ENCODE results near the gene UBE2I. TPM values are rescaled to one million over a fixed set of nuclear protein-coding genes. Genes with fewer than 3 reads are reported as not detected.

The UBE2I gene
- total RNA-seq, 2 experiments from 2014 or later: 245 to 254 TPM

- Mint-ChIP-seq H3K9me3 (no peaks in the 10 kb centered on the region), H3K27ac (no peak overlapping the region), H3K36me3 (ENCODE audit: low read depth) (peaks cover 49% of the 10 kb centered on the region), H3K27me3 (no peaks in the 10 kb centered on the region), H3K4me3 (no peak overlapping the region), H3K4me1 (ENCODE audit: low read depth) (peaks cover 2% of the 10 kb centered on the region)
- ChIA-PET CTCF (no interaction called here), POLR2A (interaction anchor here (1.0 to 1.6 kb wide), 2 partner anchors 13 to 18 kb away, joined by 4 read pairs; no protein-coding TSS in a partner anchor)
- no peak for ATAC-seq
- intact Hi-C loops (cut with micrococcal nuclease): no loop called here
- TF ChIP-seq CTCF (IDR thresholded peaks at IDR 0.05): no peak
- no peak for DNase-seq
Observed at GRCh38 chr16:1318268-1318545, 8.8 kb downstream of the UBE2I start.

GRCh38 chr16:1319041-1319440 is 9.6 kb downstream of the UBE2I start:
- no peak for TF ChIP-seq CTCF (IDR thresholded peaks at IDR 0.05)
- intact Hi-C loops (cut with micrococcal nuclease): no loop called here
- CTCF ChIA-PET: no interaction called here
- H3K27me3 Mint-ChIP-seq: no peaks in the 10 kb centered on the region
- H3K4me3 Mint-ChIP-seq: no peak overlapping the region
- POLR2A ChIA-PET: interaction anchor here (0.7 to 1.5 kb wide), 5 partner anchors 13 to 207 kb away, joined by 3 to 5 read pairs (median 4); no protein-coding TSS in a partner anchor
- peaks cover 2% of the 10 kb centered on the region for H3K4me1 Mint-ChIP-seq (ENCODE audit: low read depth)
- H3K36me3 Mint-ChIP-seq (ENCODE audit: low read depth): peaks cover 56% of the 10 kb centered on the region
- no peaks in the 10 kb centered on the region for H3K9me3 Mint-ChIP-seq
- DNase-seq (no peak), ATAC-seq (no peak)
- H3K27ac Mint-ChIP-seq: no peak overlapping the region

- Mint-ChIP-seq H3K27me3 (no peaks in the 10 kb centered on the region), H3K9me3 (no peaks in the 10 kb centered on the region), H3K4me1 (ENCODE audit: low read depth) (no peaks in the 10 kb centered on the region), H3K36me3 (ENCODE audit: low read depth) (peaks cover 56% of the 10 kb centered on the region), H3K4me3 (no peak overlapping the region), H3K27ac (no peak overlapping the region)
- ATAC-seq (no peak), DNase-seq (no peak)
- ChIA-PET POLR2A (interaction anchor here (0.6 to 1.5 kb wide), 3 partner anchors 9 to 47 kb away, joined by 3 to 5 read pairs (median 3); no protein-coding TSS in a partner anchor), CTCF (no interaction called here)
- intact Hi-C loops (cut with micrococcal nuclease): no loop called here
- no peak for TF ChIP-seq CTCF (IDR thresholded peaks at IDR 0.05)
Observed at GRCh38 chr16:1320097-1320496, 10.7 kb downstream of the UBE2I start.

- POLR2A ChIA-PET: interaction anchor here (0.6 kb wide), 2 partner anchors 10 to 43 kb away, joined by 3 read pairs; no protein-coding TSS in a partner anchor
Observed at GRCh38 chr16:1320658-1321240, 11.3 kb downstream of the UBE2I start.

GRCh38 chr16:1322407-1322806 is 13.0 kb downstream of the UBE2I start:
- no peaks in the 10 kb centered on the region for H3K27me3 Mint-ChIP-seq
- no peaks in the 10 kb centered on the region for H3K9me3 Mint-ChIP-seq
- intact Hi-C loops (cut with micrococcal nuclease): no loop called here
- no peaks in the 10 kb centered on the region for H3K4me1 Mint-ChIP-seq (ENCODE audit: low read depth)
- H3K27ac Mint-ChIP-seq: no peak overlapping the region
- H3K4me3 Mint-ChIP-seq: no peak overlapping the region
- CTCF ChIA-PET: no interaction called here
- H3K36me3 Mint-ChIP-seq (ENCODE audit: low read depth): peaks cover 39% of the 10 kb centered on the region
- POLR2A ChIA-PET: no interaction called here
- ATAC-seq (no peak), DNase-seq (no peak)
- no peak for TF ChIP-seq CTCF (IDR thresholded peaks at IDR 0.05)

More at GRCh38 chr16:1320658-1321240, 11.3 kb downstream of the UBE2I start:
- peaks cover 51% of the 10 kb centered on the region for H3K36me3 Mint-ChIP-seq (ENCODE audit: low read depth)
- ATAC-seq (no peak), DNase-seq (no peak)
- no peaks in the 10 kb centered on the region for H3K27me3 Mint-ChIP-seq
- CTCF ChIA-PET: no interaction called here
- no peak overlapping the region for H3K27ac Mint-ChIP-seq
- no peak overlapping the region for H3K4me3 Mint-ChIP-seq
- H3K9me3 Mint-ChIP-seq: no peaks in the 10 kb centered on the region
- TF ChIP-seq CTCF (IDR thresholded peaks at IDR 0.05): no peak
- no peaks in the 10 kb centered on the region for H3K4me1 Mint-ChIP-seq (ENCODE audit: low read depth)
- intact Hi-C loops (cut with micrococcal nuclease): no loop called here

All from activated CD8-positive, alpha-beta T cell treated with anti-CD3 and anti-CD28 coated beads for 36 hours (primary cell).